CD4-positive, alpha-beta T cell treated with Interleukin-1 beta for 1 hour (primary cell): ENCODE results near the gene MRPL41.
"Not testable (repeated sequence)": the region's sequence is repeated elsewhere in the genome, so short reads cannot be mapped to it uniquely, and the experiment has no call there.

ENCODE experiments used
- DNase-seq, 2 donors: peaks; one replicate each; pipeline ENCODE4 v3.0.0-alpha.2; 2020 to 2022

Gene MRPL41

DNA sequence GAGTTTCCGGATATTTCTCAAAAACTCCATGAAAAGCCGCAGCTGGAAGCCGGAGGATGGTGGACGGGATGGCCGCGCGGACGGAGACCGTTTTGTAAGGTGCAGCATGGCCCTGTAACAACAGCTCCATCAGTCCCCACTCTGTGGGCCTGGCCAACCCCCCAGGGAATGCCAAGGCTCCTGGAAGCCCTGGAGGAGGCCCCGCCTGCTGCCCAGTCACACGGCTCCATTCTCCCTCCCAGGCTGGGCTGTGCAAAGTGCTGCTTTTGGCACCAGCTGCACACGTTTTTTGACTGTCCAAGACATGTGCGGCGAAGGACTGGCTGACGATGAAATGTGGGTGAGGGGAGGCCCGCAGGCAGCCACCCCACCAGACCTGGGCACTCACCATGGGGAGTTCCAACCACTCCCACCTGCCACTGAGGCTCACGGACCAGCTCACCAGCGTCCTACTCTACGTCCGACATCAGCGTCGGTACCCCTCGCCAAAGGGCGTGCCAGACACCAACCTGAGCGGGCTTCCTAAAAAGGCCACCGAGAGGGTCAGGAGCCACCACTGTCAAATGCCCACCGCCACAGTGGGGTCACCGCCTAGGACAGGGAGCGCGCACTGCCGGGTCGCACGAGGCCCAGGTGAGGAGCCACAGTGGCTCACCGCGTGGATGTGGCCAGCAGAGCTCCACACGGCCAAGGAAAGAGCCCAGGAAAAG is 28.8 kb upstream of the MRPL41 start:
- no peak for DNase-seq

DNA sequence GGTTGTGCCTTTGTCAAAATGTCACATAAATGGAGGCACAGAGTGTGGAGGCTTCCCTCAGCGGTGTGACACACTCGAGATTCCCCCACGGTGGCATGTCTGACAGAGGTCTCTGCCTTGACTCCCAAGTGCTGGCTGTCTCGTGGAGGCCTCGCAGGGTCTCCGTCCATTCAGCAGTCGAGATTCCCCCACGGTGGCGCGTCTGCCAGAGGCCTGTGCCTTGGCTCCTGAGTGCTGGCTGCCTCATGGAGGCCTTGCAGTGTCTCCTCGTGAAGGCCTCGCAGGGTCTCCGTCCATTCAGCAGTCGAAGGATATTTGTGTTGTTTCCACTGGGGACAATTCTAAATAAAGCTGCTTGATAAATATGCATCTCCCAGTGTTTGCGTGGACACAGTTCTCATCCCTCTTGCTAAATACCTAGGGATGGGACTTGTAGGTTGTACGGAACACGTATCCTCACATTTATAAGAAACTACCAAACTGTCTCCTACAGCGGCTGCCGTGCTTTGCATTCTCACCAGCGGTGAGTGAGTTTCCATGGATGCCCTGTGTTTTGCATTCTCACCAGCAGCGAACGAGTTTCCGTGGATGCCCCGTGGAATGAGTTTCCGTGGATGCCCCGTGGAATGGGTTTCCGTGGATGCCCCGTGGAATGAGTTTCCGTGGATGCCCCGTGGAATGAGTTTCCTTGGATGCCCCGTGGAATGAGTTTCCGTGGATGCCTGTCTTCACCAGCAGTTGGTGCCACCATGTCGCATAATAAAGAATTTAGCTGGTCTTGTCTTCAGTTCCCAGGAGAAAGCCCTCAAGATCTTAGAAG is 27.3 kb upstream of the MRPL41 start:
- no peak for DNase-seq

DNA sequence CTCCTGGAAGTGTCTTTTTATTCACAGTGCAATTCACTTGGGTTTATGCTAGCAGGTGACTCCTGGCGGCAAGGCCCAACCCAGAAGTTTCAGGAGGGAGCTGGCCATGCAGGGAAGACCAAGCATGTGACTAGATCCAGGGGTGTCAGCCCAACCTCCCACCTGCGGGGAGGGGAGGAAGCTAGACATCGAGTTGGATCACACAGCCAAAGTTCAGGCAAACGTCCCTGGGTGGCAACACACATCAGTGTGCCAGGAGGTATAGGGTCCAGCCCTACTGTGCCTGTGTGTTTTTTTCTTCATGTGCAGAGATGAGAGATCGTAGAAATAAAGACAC is 26.7 kb upstream of the MRPL41 start:
- DNase-seq, result no peak

DNA sequence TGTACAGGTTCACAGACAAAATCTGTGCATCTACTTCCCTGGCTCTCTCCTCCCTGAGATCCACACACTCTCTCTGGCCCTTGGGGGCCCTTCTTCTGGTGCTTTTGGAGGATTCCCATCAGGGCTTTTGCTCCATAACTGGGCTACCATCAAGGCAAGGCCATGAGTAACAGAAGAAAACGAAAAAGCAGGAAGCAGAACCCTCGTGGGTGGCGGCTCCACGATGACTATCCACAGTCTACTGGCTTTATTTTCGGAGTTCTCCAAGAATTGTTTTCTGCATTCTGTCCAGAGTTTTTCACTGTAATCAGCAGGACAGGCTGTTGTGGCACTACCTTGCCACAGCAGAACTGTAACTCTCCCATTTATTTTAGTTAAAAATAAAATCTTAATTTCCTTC is 21.3 kb upstream of the MRPL41 start:
- DNase-seq, result no peak

DNA sequence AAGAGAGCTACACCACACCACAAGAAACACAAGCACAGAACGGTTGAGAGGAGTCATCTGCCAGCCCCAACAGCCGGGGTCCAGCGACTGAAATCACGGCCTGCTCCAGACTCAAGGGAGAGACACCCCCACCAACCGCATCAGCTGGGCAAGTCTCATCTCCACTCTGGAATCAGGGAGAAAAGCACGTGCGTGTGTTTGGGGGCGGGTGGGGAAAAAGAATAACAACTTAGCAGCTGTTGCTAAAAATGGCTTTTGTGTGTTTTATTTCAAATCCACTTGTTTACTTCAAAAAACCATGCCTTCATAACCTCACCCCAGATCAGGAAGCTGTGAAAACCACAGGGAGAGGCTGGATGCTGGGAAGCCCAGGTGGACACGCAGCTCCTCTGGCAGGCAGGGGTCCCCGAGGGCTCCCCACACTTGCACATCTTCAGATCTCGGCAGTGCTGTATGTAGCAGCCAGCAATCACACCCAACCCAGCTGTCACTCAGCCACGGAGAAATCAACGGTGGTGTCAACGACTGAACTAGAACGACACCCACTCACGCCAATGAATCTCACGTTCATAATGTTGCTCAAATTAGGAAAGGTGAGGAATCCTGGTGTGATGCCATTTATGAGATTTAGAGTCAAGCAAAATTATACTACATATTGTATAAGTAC is 20.4 kb upstream of the MRPL41 start:
- no peak for DNase-seq

DNA sequence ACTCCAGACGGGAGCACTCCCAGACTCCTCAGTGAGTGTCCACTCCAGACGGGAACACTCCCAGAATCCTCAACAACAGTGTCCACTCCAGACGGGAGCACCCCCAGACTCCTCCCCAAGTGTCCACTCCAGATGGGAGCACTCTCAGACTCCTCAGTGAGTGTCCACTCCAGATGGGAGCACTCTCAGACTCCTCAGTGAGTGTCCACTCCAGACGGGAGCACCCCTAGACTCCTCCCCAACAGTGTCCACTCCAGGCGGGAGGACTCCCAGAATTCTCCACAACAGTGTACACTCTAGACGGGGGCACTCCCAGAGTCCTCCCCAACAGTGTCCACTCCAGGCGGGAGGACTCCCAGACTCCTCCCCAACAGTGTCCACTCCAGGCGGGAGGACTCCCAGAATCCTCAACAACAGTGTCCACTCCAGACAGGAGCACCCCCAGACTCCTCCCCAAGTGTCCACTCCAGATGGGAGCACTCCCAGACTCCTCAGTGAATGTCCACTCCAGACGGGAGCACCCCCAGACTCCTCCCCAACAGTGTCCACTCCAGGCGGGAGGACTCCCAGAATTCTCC is 18.7 kb upstream of the MRPL41 start:
- DNase-seq, result not testable (repeated sequence)

DNA sequence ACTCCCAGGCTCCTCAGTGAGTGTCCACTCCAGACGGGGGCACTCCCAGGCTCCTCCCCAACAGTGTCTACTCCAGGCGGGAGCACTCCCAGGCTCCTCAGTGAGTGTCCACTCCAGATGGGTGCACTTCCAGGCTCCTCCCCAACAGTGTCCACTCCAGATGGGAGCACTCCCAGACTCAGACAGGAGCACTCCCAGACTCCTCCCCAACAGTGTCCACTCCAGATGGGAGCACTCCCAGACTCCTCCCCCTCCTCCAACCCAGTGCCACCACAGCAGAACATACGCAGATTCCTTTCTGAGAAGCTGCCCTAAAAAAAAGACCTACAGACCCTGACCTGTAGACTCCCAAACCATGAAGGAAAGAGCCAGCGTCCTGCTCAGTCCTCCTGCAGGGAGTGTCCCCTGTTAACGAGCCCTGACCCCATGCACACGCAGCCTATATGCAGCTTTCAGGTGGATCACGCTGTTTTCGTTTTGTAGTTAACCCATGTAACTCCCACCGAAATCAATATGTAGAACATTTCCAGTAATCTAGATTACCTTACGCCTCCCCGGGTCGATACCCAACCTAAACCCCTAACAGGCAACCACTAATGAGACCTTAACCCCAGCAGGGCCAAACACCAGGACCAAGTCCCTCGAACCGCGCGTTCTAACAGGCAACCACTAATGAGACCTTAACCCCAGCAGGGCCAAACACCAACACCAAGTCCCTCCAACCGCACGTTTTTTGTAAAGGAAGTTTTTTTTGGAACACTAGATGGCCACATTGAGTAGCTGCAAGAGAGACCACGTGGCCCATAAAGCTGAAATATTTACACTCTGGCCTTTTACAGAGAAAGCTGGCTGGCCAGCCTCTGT is 17.2 kb upstream of the MRPL41 start:
- DNase-seq, result peak in 1 of 2 donors; percentile 43

DNA sequence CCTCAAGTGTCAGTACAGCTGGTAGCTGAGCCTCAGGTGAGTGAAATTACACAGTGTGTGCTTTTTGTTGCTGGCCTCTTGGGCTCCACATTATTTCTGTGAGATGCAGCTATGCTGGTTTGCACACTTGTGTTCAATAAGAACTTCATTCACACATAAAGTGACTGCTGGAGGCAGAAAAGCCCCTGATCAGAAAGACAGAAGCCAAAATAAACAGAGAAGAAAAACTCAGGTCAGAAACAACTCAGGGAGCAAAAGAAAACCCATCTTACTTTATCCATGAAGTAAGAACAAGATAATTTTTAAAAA is 16.6 kb upstream of the MRPL41 start:
- DNase-seq, result no peak

DNA sequence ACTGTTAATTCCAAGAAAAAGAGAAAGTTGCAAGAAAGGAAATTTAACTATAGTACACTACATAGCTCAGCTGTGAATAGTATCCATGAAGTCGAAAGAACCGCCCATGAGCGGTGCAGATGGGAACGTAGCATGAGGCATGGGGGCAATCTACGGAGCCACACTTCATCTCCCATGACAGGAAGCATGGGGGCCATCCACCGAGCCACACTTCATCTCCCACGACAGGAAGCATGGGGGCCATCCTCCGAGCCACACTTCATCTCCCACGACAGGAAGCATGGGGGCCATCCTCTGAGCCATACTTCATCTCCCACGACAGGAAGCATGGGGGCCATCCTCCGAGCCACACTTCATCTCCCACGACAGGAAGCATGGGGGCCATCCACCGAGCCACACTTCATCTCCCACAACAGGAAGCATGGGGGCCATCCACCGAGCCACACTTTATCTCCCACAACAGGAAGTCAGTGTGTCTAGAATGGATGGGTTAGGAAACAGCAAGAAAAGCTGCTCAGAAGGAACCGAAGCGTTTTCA is 15.0 kb upstream of the MRPL41 start:
- peak in 1 of 2 donors; percentile 10 for DNase-seq

DNA sequence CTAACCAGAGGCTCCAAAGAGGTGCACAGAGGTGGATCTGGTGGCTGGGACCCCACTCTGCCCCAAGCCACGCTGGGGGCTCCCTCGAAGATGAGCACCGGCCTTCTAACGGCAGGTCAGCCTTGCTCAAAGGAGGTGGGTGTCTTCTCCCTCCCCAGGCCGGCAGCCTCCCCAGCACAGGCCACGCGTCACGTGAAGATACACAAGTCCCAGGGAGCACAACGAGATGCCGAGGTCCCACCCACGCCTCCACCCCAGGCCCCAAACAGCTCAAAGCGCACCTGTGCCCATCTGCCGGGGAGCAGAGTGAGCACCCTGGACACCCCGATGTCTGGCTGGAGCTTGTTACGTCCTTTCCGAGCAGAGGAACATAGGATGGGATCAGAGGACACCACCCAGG is 13.6 kb upstream of the MRPL41 start:
- no peak for DNase-seq

DNA sequence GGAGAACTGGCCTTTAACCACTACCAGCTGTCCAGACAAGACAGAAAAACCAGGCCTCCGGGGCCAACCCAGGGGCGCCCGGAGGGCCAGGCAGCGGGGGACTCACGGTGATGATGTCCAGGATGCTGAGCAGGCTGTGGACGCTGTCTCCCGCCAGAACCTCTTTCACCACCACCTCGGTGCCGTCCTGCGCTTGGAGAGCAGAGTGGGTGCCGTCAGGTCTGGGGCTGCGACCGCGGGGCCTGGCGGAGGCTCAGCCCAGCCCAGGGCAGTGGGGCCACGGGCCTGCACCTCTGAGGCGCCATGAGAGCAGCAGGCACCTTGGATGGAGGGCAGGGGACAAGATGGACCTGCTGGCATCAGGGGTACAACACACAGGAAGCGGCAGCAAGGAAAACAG is 11.1 kb upstream of the MRPL41 start:
- DNase-seq, result no peak

DNA sequence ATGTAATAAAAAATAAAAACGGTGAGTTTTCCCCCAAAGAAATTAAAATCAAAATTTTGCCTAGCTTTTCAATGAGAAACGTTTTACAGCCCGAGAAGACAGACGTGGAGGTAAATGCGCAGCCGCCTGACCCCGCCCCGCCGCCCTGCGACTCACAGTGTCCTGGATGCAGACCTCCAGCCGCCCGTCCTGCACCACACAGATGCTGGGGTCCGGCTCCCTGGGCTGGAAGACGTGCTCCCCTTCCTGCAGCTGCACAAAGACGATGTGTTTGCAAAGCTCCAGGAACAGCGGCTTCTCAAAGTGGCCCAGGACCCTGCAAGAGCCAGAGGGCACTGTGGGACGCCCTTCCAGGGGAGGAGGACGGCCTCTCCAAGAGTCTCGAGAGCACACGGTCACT is 9.2 kb upstream of the MRPL41 start:
- no peak for DNase-seq

DNA sequence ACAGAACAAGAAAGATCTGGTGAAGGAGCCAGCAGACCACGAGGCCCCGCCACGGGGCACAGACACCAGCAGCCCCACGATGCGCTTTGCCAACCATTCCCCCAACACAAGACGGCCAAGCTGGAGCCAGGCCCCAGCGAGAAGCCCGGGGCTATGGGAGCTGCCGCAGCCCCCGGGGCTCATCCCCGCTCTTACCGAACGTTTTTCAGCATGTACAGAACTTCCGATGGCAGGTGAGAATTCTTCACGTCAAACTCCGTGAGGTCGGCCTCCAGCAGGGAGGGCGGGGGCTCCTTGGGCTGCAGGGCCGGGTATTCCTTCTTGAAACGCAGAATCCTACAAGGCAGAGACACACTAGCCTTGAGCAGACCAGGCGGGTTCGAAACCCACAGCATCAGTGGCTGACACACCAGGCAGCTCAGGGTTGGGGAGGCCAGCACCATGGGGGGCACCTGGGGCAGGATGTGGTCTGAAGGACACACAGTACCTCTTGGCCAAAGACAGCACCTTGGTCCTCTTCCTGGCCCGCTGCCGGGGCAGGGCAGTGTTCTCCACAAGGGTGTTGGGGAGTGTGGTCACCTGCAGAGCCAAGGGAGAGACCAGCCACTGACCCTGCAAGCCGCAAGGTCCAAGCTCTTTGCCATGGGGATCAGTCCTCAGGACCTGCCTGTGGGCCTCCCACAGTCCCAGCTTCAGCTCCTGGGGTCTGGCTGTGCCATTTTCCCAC is 8.3 kb upstream of the MRPL41 start:
- no peak for DNase-seq

DNA sequence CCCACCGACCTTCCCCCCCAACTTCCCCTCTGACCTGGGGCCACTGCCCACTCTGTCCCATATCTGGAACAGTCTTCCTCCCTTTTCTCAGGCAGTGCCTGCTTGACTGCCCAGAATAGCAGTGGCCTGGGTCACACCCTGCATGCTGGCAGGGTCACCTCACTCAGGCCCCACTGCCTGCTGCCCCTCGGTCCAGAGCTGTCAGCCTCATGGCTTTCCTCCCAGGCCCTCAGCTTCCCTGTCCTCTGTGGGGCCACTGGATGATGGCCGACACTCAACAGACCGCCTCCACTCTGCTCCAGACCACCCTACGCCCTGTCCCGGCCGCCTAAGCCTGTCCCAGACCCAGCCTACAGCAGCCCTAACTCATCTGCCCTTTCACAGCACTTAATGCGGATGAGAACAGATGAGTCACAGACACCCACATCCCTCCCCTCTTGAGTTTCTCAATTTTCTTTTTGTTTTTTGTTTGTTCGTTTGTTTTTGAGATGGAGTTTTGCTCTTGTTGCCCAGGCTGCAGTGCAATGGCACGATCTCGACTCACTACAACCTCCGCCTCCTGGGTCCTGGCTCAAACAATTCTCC is 7.4 kb upstream of the MRPL41 start:
- no peak for DNase-seq

DNA sequence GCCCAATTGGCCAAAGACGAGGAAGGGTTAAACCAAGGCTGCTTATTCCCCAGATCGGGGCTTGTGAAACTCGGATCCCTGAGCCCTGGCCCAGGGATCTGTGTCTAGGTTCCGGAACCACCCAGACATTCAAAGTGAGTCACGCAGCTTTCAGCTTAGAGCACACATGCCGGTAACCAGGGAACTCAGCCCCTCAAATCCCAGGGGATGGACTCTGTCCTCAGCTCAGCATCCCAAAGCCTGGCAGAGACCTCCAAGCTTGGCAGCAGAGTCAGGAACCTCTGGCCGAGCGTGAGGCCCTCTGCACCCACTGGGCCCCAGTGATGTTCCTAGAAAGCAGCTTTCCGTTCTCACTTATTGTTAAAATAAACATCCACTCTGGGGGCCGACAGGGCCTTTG is 6.6 kb upstream of the MRPL41 start:
- DNase-seq, result no peak

DNA sequence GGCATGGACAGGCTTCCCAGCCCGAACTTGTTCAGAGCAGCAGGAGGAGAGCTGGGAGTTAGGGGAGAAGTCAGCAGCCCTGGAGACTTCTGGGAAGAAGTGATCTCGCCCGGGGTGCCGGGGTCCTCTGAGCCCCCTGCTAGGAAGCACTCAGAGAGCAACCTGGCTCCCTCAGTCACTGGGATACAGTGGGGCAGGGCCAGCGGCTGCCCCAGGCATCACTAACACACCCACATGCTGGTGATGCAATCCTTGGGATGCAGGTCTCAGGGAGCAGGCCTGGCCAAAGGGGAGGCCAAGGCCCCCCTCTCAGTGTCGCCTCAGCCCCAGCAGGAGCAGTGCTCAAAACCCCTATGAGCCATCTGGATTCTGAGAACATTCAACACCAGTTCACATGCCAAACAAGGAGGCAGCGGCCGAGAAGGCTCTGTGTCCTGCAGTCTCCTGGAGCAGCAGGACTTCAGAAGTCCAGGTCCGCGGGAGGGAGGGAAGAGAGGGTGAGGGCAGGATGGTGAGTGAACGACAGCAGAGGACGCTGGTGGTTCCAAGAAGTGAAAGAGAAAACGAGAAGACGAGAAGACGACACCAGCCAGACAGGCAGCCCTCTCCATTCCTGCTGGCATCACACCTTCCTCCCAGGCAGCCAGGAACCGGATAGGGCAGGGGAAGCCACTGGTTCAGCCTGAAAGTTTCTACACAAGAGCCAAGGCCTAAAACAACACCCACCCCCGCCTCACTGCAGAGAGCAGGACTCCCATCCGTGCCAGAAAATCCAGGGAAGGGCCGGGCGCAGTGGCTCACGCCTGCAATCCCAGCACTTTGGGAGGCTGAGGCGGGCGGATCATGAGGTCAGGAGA is 3.8 kb upstream of the MRPL41 start:
- DNase-seq, result no peak

DNA sequence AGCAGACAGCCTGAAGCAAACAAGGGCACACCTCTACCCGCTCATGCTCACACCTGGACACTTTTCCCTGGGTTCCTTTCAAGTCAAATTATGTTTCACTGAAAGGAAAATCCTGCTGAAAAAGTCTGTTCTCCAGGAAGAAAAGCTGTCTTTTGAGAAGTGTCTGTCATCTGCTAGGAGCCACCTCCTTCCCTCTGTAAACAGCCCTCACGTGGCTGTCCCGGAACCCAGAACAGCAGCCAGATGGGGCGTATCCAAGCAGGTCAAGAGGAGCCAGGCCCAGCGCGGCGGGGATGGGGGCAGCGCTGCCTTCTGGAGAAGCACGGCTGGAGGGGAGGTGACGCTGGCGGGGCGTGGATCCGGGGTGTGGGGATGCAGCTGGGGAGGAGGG is 1.5 kb upstream of the MRPL41 start, which contains the start of gene PNPLA7:
TSS of gene PNPLA7 (minus strand) at position 172 of the 391 bp plus-strand sequence. CDS start 205 bp downstream, outside the sequence.
- DNase-seq, result peak; percentile 53 to 57

DNA sequence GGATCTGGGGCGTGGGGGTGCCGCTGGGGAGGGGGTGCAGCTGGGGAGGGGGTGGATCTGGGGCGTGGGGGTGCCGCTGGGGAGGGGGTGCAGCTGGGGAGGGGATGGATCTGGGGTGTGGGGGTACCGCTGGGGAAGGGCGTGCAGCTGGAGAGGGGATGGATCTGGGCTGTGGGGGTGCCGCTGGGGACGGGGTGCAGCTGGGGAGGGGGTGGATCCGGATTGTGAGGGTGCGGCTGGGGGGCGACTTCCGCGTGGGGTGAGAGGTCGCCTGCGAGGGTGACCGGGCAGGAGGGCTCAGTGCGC is 768 bp upstream of the MRPL41 start:
- not testable (repeated sequence) for DNase-seq

DNA sequence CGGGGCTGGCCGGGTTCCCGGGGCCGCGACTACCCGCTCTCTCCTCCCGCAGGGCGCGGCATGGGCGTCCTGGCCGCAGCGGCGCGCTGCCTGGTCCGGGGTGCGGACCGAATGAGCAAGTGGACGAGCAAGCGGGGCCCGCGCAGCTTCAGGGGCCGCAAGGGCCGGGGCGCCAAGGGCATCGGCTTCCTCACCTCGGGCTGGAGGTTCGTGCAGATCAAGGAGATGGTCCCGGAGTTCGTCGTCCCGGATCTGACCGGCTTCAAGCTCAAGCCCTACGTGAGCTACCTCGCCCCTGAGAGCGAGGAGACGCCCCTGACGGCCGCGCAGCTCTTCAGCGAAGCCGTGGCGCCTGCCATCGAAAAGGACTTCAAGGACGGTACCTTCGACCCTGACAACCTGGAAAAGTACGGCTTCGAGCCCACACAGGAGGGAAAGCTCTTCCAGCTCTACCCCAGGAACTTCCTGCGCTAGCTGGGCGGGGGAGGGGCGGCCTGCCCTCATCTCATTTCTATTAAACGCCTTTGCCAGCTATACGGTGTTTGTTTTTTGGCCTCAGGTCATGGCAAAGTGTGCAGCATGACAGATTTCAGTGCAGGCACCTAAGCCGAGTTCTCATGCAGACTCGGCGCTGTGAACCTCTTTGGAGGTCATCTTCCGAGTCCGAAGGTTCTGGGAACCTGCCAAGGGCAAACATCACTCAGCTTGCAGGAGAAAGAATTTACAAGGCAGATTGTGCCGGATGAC is 516 bp downstream of the MRPL41 start:
- DNase-seq, result peak in 1 of 2 donors; percentile 13

DNA sequence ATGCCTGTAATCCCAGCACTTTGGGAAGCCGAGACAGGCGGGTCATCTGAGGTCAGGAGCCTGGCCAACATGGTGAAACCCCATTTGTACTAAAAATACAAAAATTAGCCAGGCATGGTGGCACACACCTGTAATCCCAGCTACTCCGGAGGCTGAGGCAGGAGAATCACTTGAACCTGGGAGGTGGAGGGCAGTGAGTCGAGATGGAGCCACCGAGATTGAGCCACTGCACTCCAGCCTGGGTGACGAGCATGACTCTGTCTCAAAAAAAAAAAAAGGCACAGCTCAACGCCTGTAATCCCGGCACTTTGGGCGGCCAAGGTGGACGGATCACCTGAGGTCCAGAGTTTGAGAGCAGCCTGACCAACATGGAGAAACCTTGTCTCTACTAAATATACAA is 2.0 kb downstream of the MRPL41 start:
- not testable (repeated sequence) for DNase-seq
